GM21529 (cell line): ENCODE data around the gene ZNF630.
"Not testable (repeated sequence)": the region's sequence is repeated elsewhere in the genome, so short reads cannot be mapped to it uniquely, and the experiment has no call there.

ENCODE experiments used
- ATAC-seq: cut with Tn5 transposase; IDR thresholded peaks from one replicate; pipeline ENCODE4 v1.9.1; 2021; ENCODE audit not compliant: unreplicated experiment

Gene ZNF630

GRCh38 chrX:48030237-48030636, 41.2 kb downstream of the ZNF630 start:
- no peak for ATAC-seq

GRCh38 chrX:48028091-48028490, 43.3 kb downstream of the ZNF630 start:
- no peak for ATAC-seq

- ATAC-seq = not testable (repeated sequence)
Observed at GRCh38 chrX:48027545-48027944, 43.9 kb downstream of the ZNF630 start.

- ATAC-seq = no peak
Observed at GRCh38 chrX:48025561-48025960, 45.9 kb downstream of the ZNF630 start.

- ATAC-seq = no peak
Observed at GRCh38 chrX:48022738-48023137, 48.7 kb downstream of the ZNF630 start.

- no peak for ATAC-seq
Observed at GRCh38 chrX:48022100-48022499, 49.3 kb downstream of the ZNF630 start.

GRCh38 chrX:48021026-48021900, 50.2 kb downstream of the ZNF630 start:
- peak; percentile 66 for ATAC-seq

- not testable (repeated sequence) for ATAC-seq
Observed at GRCh38 chrX:48020472-48020871, 51.0 kb downstream of the ZNF630 start.

- ATAC-seq = not testable (repeated sequence)
Observed at GRCh38 chrX:48019892-48020291, 51.5 kb downstream of the ZNF630 start.

GRCh38 chrX:48016583-48017310, 54.7 kb downstream of the ZNF630 start:
- ATAC-seq = not testable (repeated sequence)

GRCh38 chrX:48009445-48009960, 61.9 kb downstream of the ZNF630 start:
- ATAC-seq = not testable (repeated sequence)
